Keratinocyte (primary cell): ENCODE data around the gene EIF4ENIF1.

Experiments
- EZH2 ChIP-seq: IDR thresholded peaks from one replicate; pipeline ENCODE4 v1.6.1; 2012; ENCODE audit warnings: inconsistent platforms, mild to moderate bottlenecking, low read length, moderate library complexity
- TF ChIP-seq, protein P1 (sequence below), 3 experiments: IDR thresholded peaks in 1 of 3; conservative IDR thresholded peaks in 1 of 3; optimal IDR thresholded peaks in 1 of 3; 2 replicates in 2 of 3; 3 replicates in 1 of 3; pipeline versions ENCODE3 to v1.5.1; 2011; ENCODE audit warnings: low read length in 3 of 3, mild to moderate bottlenecking in 3 of 3, moderate library complexity in 2 of 3, control low read depth in 1 of 3, inconsistent platforms in 1 of 3; ENCODE audit not compliant: insufficient read depth in 2 of 3; ENCODE audit errors: extremely low read depth in 1 of 3

- TF ChIP-seq, protein P1, sequence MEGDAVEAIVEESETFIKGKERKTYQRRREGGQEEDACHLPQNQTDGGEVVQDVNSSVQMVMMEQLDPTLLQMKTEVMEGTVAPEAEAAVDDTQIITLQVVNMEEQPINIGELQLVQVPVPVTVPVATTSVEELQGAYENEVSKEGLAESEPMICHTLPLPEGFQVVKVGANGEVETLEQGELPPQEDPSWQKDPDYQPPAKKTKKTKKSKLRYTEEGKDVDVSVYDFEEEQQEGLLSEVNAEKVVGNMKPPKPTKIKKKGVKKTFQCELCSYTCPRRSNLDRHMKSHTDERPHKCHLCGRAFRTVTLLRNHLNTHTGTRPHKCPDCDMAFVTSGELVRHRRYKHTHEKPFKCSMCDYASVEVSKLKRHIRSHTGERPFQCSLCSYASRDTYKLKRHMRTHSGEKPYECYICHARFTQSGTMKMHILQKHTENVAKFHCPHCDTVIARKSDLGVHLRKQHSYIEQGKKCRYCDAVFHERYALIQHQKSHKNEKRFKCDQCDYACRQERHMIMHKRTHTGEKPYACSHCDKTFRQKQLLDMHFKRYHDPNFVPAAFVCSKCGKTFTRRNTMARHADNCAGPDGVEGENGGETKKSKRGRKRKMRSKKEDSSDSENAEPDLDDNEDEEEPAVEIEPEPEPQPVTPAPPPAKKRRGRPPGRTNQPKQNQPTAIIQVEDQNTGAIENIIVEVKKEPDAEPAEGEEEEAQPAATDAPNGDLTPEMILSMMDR (optimal IDR thresholded peaks at IDR 0.05 in 1 of 3, IDR thresholded peaks at IDR 0.05 in 1 of 3, conservative IDR thresholded peaks at IDR 0.05 in 1 of 3; ENCODE audit: extremely low read depth in 1 of 3, insufficient read depth in 2 of 3, low read length in 3 of 3), result no peak
- TF ChIP-seq EZH2, result no peak
Measured at GRCh38 chr22:31509061-31509762, 19.6 kb upstream of the EIF4ENIF1 start.
